Frontal cortex (tissue), 4 donors: ENCODE results near the gene RELL1. TPM values are rescaled to one million over a fixed set of nuclear protein-coding genes. Genes with fewer than 3 reads are reported as not detected.

Source experiments
- DNase-seq, 2 donors: peaks; one replicate each; pipeline ENCODE4 v3.0.0; 2012; ENCODE audit warnings: low spot score in 2 of 2
- FAIRE-seq: peaks from 2 replicates; lab custom pipeline; 2012; peaks lifted over from hg19 to GRCh38; lab: Jason Lieb, UNC
- total RNA-seq: library from RNA; depleted of rRNA; stranded (reverse); fragments of >200 nt; gene quantifications from one replicate; pipeline ENCODE4 v1.2.3, GENCODE V29; 2014
- donor health status: control.
- donor health status: control.
- donor health status: control.

RELL1 gene
- total RNA-seq, 1 donor from 2014 or later, result 38.7 TPM

- FAIRE-seq, result no peak
- DNase-seq, result no peak
These were observed 18.7 kb downstream of the RELL1 start for GRCh38 chr4:37667197-37668100.

GRCh38 chr4:37666625-37667071 is 19.5 kb downstream of the RELL1 start:
- DNase-seq (no peak), FAIRE-seq (no peak)

- FAIRE-seq, result no peak
These were observed 20.5 kb downstream of the RELL1 start for GRCh38 chr4:37665333-37666320.

GRCh38 chr4:37664696-37665095 is 21.5 kb downstream of the RELL1 start:
- FAIRE-seq (no peak), DNase-seq (no peak)

More at GRCh38 chr4:37665333-37666320, 20.5 kb downstream of the RELL1 start:
- no peak for DNase-seq

GRCh38 chr4:37663552-37663951 is 22.6 kb downstream of the RELL1 start:
- DNase-seq (no peak), FAIRE-seq (no peak)

- DNase-seq, result no peak
These were observed 23.2 kb downstream of the RELL1 start for GRCh38 chr4:37662861-37663390.

GRCh38 chr4:37662251-37662650 is 23.9 kb downstream of the RELL1 start:
- DNase-seq (no peak), FAIRE-seq (no peak)

More at GRCh38 chr4:37662861-37663390, 23.2 kb downstream of the RELL1 start:
- FAIRE-seq, result no peak

GRCh38 chr4:37661772-37662171 is 24.4 kb downstream of the RELL1 start:
- no peak for FAIRE-seq
- DNase-seq, result no peak

GRCh38 chr4:37659696-37660095 is 26.5 kb downstream of the RELL1 start:
- FAIRE-seq, result no peak
- DNase-seq, result no peak

GRCh38 chr4:37656649-37657048 is 29.5 kb downstream of the RELL1 start:
- no peak for FAIRE-seq
- DNase-seq, result no peak

- no peak for FAIRE-seq
- DNase-seq, result no peak
These were observed 32.6 kb downstream of the RELL1 start for GRCh38 chr4:37653601-37654000.

- no peak for DNase-seq
- no peak for FAIRE-seq
These were observed 33.2 kb downstream of the RELL1 start for GRCh38 chr4:37652747-37653527.

- no peak for FAIRE-seq
- no peak for DNase-seq
These were observed 34.3 kb downstream of the RELL1 start for GRCh38 chr4:37651781-37652377.

GRCh38 chr4:37650481-37650880 is 35.7 kb downstream of the RELL1 start:
- no peak for FAIRE-seq
- no peak for DNase-seq

- DNase-seq (no peak), FAIRE-seq (no peak)
These were observed 36.9 kb downstream of the RELL1 start for GRCh38 chr4:37649268-37649667.

- FAIRE-seq (no peak), DNase-seq (no peak)
These were observed 37.9 kb downstream of the RELL1 start for GRCh38 chr4:37648084-37648817.

GRCh38 chr4:37646247-37646646 is 39.9 kb downstream of the RELL1 start:
- DNase-seq, result no peak
- FAIRE-seq, result no peak

- DNase-seq (no peak), FAIRE-seq (no peak)
These were observed 40.4 kb downstream of the RELL1 start for GRCh38 chr4:37645736-37646135.
